HG02884 (cell line): ENCODE data around the gene RCOR2.
"Not testable (repeated sequence)": the region's sequence is repeated elsewhere in the genome, so short reads cannot be mapped to it uniquely, and the experiment has no call there.

ENCODE experiments used
- ATAC-seq: cut with Tn5 transposase; IDR thresholded peaks from one replicate; pipeline ENCODE4 v1.9.1; 2021; ENCODE audit warnings: mild to moderate bottlenecking, moderate library complexity; ENCODE audit not compliant: unreplicated experiment

The RCOR2 gene

DNA sequence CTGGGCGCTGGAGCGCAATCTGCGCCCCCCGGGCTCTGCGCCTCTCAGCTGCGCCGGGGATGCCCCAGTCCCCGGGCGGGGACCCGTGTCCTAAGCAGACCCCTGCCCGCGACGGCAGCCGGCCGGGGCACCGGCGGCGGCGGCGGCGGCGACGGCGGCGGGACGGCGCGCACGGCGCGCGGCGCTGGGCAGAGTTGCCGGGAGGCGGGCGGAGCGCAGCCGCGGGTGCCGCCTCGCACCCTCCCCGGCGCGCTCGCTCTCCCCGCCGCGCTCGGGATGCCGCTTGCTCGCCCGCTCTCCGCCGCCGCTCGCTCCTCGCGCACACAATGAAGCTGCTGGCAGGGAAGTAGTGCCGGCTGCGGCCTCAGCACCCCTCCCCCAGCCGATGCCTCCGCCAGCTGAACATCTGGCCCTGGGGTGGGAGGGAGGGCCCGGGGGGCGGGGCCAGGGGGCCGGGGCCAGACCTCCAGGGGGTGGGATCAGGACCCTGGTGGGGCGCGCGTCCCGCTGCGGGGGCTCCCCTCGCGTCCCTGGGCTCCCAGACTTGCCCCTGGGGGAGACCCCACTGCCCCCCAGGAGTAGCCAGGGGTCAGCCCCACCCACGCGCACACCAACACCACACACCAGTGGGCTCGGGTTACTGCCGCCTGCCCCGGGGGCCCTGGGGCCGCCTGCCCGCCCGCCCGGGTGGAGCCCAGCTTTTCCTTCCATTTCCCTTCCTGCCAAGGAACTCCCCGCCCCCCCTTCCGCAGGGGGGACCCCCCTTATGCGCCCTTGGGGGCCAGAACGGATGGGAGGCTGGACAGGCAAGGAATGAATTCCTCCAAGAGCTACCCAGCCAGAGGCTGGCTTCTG is at the start of gene RCOR2:
RCOR2 (minus strand) TSS at position 328 of the 855 bp plus-strand sequence. CDS start 708 bp downstream, outside the sequence.
- ATAC-seq: no peak

GRCh38 chr11:63966444-63966843 is 49.5 kb upstream of the RCOR2 start:
- ATAC-seq: no peak

DNA sequence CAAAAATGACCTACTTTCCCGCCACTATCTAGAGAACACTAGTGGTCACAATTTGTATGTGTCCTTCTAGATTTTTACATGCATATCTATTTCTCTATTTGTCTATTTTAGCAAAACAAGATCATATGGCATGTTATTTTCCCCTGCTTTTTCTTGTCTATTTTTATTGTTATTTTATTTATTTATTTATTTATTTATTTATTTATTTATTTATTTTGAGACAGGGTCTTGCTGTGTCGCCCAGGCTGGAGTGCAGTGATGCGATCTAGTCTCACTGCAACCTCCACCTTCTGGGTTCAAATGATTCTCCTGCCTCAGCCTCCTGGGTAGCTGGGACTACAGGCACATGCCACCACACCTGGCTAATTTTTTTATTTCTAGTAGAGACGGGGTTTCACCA is 46.9 kb upstream of the RCOR2 start:
- not testable (repeated sequence) for ATAC-seq

DNA sequence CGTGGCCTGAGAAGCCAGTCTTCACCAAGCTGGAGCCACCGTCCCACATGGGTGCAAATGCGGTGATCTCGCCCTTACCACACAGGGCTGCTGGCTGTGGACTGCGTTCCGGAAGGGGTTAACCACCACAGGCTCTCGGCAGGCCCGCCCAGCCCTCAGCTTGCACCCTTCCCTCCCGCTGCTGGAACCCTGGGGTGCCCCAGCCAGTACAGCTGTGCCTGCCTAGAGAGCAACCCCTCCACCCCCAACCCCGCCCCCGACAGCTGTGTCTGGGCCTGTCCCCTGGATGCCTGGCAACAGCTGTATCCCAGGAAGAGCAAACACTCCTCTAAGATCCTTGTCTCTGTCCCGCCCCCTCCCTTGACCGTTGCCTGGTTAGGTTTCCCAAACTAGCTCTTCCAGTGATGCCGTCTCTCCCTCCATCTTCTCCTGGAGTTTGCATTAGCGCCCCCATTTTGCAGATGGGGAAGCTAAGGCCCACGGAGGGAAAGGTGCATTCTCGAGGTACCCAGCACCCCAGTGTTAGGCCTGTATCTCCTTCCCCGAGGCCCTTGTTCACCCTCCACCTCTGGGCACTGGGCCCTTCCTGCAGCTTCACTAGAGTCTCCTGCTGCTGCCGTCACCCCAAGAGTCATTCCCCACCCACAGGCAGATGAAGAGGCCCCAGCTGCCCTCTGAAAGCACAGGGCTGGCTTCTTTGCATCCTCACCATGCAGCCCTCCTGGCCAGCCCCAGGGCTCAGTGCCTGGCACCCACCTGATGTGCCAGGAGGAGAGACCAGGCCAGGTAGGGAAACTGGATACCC is 44.8 kb upstream of the RCOR2 start:
- no peak for ATAC-seq

GRCh38 chr11:63958008-63958407 is 41.0 kb upstream of the RCOR2 start:
- no peak for ATAC-seq

GRCh38 chr11:63952570-63952969 is 35.6 kb upstream of the RCOR2 start:
- no peak for ATAC-seq

- ATAC-seq: no peak
These were observed 35.0 kb upstream of the RCOR2 start for GRCh38 chr11:63951779-63952536.

GRCh38 chr11:63945477-63946163 is 28.7 kb upstream of the RCOR2 start:
- ATAC-seq: no peak

DNA sequence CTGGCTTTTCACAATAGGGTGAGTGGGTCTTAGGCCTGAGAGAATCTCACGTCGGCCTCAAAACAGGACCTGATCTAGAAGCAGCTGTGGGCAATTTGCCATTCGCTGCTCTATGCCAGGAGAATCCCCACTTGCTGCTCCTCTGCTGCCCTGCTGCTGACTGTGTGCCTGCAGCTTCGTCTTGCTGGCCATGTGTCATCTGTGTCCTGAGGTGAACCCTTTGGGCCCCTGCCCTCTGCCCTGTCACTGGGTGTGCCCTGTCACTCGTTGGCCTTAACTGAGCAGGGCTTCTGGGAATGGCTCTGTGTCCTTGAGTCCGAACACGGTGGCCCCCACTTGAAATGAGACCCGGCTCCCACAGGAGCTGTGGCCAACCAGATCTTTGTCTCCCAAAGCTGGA is 28.0 kb upstream of the RCOR2 start:
- no peak for ATAC-seq

DNA sequence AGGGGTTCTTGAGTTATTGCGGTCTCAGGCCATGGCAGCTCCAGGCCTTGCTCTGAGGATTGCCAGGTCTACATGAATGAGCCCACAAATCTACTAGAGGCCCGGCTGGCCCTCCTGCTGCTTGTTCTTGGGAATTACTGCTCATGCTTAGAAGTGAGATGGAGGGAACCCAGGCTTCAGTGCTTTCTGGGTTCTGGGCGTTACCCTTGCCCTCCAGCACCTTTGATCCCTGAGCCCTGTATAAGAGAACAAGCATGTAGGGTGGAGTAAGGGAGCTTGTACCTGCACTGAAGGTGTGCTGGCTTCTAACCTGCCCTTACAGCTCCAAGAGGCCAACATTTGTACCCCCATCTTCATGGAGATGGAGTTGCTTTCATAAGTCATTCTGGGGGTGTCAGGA is 25.8 kb upstream of the RCOR2 start:
- ATAC-seq: no peak

DNA sequence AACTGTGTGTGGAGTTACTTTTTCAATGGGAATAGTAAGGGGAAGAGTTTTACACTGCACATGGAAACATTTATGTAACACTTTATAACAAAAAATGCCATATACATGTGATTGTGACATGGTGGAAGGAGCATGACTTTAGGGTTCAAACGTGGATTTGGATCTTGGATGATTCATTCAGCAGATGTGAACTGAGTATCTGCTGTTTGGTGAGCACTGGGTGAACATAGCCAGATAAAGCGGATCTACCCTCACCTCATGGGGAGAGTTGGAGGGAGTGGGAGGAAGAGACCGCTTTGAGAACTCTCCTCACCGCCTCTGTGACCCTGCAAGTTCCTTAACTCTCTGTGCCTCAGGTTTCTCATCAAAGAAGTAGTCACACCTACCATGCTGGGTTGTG is 24.9 kb upstream of the RCOR2 start:
- no peak for ATAC-seq

DNA sequence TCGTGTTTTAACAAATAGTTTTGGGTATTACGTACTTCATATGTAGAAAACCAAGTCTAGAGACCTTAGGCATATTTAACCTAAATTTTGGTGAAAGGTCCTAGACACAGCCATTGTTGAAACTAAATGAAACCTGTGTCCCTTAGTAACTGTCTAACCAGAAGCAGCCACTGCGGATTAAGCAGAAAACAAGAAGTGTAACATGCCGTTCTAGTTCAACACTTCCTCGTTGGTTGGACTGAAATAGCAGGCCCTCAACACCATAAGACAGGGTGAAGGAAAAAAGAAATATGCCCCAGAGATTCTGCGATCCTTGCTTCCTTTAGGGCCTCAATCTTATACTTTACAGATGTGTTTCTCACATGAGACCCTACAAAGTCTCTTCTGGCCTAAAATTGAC is 23.8 kb upstream of the RCOR2 start:
- ATAC-seq: no peak

GRCh38 chr11:63939397-63939891 is 22.5 kb upstream of the RCOR2 start:
- ATAC-seq: no peak

DNA sequence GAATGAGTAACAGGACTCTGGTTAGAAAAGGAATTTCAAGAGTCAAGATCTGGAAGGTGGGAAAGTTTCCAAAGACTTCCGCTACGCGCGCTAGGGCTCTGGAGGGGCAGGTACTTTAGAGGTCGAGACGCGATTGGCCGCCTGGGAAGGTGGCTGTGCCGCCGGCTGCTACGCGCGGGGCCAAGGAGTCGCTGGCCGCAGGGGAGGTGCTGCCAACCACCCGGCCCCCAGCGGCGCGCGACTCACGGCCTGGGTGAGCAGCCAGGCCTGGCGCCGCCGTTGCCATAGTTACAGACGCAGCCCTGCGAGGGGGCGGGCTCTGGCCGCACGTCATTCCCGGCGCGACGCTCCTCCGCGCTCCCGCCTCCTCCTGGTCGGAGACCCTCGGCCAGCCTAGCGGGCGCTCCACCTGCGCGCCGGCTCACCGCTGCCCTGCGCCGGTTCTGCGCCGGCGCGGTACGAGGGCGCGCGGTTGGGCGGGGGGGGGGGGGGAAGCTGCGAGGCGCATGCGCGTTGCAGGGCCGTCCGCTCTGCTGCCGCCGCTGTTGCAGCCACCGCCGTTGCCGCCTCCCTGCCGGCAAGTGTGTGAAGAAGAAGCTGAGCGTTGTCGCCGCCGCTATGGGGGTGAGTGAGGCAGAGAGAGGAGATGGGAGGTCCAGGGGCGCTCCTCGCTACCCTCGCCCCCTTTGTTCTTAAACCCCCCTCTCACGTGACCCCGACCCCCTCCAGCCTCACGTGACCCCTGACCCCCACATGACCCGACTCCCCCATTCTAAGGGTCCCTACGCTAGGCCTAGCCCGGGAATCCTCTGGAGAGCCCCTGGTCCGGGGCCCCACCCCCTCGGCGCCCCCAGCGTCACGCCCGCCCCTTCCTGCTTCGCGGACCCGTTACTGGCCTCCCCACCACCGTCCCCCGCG is 21.8 kb upstream of the RCOR2 start, which contains the start of gene NAA40:
NAA40 (plus strand) TSS at position 524 of the 918 bp plus-strand sequence; CDS start at position 619, 95 bp downstream.
- peak; percentile 88 for ATAC-seq

DNA sequence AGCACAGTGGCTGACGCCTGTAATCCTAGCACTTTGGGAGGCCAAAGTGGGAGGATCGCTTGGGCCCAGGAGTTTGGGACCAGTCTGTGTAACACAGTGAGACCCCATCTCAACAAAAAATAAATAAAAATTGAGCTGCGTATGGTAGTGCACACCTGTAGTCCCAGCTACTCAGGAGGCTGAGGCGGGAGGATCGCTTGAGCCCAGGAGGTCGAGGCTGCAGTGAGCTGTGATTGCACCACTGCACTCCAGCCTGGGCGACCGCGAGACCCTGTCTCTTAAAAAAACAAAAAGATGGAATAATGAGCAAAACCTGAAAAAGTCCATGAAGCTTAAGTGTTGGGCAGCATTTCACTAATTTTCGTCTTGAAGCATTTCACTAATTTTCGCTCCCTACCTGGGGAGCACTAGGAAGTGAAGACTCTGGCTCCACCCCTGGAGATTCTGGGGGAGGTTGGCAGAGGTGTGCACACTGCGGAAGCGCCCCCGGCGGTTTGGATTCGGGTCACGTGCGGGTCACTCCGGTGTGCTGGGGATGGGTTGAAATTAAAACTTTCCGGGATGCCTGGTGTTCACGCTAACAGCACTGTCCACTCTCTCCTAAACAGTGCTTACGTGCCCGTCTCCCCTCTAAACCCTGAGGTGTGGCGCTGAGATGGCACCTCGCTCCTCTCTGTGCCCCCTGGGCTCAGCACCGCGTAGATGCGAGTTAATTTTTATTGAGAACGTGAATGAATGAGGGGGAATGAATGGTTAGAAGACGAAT is 20.9 kb upstream of the RCOR2 start:
- ATAC-seq: no peak

DNA sequence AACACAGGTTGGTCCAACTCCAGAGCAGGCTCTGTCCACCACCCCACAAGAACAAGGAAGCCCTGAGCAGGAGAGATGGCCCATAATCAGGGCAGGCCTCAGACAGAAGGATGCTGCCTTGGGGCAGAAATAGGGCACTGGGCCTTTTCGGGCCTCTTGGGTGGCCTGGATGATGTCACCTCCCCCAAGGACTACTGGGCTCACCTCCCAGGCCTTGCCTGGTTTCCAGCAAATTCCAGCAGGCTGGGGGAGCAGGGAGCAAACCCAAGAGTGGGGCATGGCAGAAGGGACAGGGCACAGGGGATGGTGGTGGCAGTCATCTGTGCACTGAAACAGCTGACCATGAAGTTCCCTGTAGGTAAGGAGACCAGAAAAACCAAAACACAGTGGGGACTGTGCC is 16.5 kb upstream of the RCOR2 start:
- no peak for ATAC-seq

GRCh38 chr11:63931876-63932275 is 14.9 kb upstream of the RCOR2 start:
- no peak for ATAC-seq

DNA sequence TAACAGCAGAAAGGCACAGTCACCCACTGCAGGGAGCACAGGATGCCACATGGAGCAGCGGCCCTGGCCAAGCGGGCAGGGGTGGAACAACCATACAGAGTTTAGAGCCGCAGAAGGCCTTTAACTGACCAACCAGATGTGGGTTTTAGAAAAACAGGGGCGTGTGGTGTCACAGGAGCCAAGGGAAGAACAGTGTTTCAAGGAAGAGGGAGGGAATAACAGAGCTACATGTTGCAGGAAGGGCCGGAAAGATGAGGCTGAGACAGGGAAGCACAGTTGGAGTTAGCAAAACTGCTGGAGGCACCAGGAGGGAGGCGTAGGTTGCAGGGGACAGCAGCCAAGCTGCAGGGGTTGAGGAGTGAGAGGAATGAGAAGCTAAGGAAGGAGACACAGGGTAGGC is 14.1 kb upstream of the RCOR2 start:
- ATAC-seq: no peak

- no peak for ATAC-seq
These were observed 12.7 kb upstream of the RCOR2 start for GRCh38 chr11:63929616-63930015.
